GM12801 (cell line): Measurements from ENCODE around the gene SAP30.

Experiments used
- CTCF ChIP-seq: IDR thresholded peaks from one replicate; pipeline ENCODE4 v1.5.1; 2011; ENCODE audit warnings: control low read depth; ENCODE audit not compliant: insufficient read length; ENCODE audit errors: extremely low read depth

SAP30 gene

GRCh38 chr4:173370130-173370476 is 651 bp upstream of the SAP30 start:
- no peak for TF ChIP-seq CTCF

DNA sequence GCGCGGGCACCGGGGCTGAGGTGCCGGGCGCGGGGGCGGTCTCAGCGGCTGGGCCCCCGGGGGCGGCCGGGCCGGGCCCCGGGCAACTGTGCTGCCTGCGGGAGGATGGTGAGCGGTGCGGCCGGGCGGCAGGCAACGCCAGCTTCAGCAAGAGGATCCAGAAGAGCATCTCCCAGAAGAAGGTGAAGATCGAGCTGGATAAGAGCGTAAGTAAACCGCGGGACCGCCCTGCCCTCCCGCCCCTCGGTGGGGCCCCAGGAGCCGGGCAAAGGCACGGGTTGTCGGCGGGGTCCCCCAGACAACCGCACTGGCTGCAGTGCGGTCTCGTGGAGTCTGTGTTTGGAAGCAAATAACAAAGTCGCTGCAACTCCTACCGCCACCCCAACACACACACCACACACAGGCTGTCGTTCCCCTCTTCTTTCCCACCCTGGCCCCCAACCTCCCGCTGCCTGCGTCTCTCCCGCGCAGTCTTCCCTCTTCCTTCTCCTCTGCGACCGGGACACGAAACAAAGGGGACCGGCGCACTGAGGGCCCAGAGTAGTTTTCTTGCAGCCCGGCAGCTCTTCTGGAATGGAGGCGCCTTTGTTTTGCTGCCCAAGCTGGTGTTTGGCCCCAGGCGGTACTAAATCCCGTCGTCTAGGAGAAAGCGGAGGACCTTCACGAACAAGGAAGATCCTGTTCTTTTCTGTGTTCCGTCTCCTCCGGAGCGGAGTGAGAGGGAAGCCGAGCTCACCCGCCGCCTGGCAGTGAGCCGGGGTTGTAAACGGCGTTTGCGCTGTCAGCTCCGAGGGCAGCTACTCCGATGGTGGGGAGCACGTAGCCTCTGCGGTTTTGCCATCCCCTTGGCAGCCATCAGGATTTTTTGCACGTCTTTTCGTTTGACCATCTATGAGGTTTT is 788 bp downstream of the SAP30 start:
- no peak for TF ChIP-seq CTCF

DNA sequence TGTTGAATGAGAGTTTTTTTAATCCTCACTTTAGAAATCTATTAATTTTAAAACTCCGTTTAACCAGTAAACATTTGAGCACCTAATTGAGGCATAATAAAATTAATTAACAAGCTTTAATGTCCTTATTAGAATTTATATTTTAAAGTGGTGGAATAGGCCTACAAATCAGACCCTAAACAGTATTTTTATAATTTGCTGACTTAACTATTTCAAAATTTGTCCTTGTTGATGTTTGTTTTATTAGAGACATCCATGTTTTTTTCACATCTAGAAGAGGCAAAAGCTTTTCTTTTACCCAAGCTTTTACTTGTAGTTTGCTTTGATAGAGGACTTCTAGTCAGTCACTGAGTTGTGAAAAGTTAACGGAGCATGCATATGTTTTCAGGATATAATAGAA is 3.8 kb downstream of the SAP30 start:
- TF ChIP-seq CTCF: no peak

DNA sequence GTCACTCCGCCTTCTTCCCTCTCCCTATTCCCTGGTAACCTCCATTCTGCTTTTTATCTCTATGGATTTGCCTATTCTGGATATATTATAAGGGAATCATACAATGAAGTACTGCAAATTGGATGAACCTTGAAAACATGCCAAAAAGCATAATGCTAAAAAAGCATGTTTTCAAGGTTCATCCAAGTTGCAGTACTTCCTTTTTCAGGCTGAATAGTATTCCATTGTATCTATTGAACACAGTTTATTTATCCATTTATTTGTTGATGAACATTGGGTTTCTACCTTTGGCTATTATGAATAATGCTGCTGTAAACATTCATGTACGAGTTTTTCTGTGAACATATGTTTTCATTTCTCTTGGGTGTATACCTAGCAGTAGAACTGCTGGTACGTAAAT is 9.2 kb downstream of the SAP30 start:
- no peak for TF ChIP-seq CTCF

- TF ChIP-seq CTCF: no peak
Measured at GRCh38 chr4:173380987-173381386, 10.2 kb downstream of the SAP30 start.

- TF ChIP-seq CTCF: no peak
Measured at GRCh38 chr4:173381610-173382009, 10.9 kb downstream of the SAP30 start.

- TF ChIP-seq CTCF: no peak
Measured at GRCh38 chr4:173382349-173382748, 11.6 kb downstream of the SAP30 start.

- TF ChIP-seq CTCF: no peak
Measured at GRCh38 chr4:173386751-173387150, 16.0 kb downstream of the SAP30 start.
